ENCODE results near the gene RIOK2. TPM values are rescaled to one million over a fixed set of nuclear protein-coding genes. Genes with fewer than 3 reads are reported as not detected.

Gene RIOK2
- total RNA-seq, 1 experiment from 2014 or later: 45.7 TPM

DNA sequence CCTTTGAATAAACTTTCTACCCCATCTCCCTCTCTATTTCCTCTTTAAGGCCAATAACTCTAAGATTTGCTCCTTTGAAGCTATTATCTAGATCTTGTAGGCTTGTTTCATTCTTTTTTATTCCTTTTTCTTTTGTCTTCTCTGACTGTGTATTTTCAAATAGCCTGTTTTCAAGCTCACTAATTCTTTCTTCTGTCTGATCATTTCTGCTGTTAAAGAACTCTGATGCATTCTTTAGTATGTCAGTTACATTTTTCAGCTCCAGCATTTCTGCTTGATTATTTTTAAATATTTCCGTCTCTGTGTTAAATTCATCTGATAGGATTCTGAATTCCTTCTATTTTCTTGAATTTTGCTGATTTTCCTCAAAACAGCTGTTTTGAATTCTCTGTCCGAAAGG lies 25.4 kb downstream of the RIOK2 start:
- POLR2A ChIA-PET: interaction anchor here (0.7 to 1.7 kb wide), 3 partner anchors 11 to 1695 kb away, joined by 3 to 5 read pairs (median 4); no protein-coding TSS in a partner anchor
- CTCF ChIA-PET: interaction anchor here (0.6 to 2.7 kb wide), 4 partner anchors 11 to 1611 kb away, joined by 3 to 13 read pairs (median 4); no protein-coding TSS in a partner anchor
- DNase-seq (ENCODE audit: unreplicated experiment): no peak
- Mint-ChIP-seq H3K4me1 (ENCODE audit: insufficient read depth, unreplicated experiment) (no peaks in the 10 kb centered on the region), H3K9me3 (ENCODE audit: unreplicated experiment) (peaks cover 33% of the 10 kb centered on the region), H3K27ac (ENCODE audit: low read depth, unreplicated experiment) (no peak overlapping the region), H3K4me3 (ENCODE audit: unreplicated experiment) (no peak overlapping the region), H3K27me3 (ENCODE audit: insufficient read depth, unreplicated experiment) (peaks cover 28% of the 10 kb centered on the region), H3K36me3 (ENCODE audit: insufficient read depth, unreplicated experiment) (peaks cover 33% of the 10 kb centered on the region)
- no TSS peak for BruUV-seq (replicated peaks)
- intact Hi-C loops (cut with micrococcal nuclease): no loop called here
- no peak for TF ChIP-seq CTCF (IDR thresholded peaks at IDR 0.05; ENCODE audit: unreplicated experiment)

DNA sequence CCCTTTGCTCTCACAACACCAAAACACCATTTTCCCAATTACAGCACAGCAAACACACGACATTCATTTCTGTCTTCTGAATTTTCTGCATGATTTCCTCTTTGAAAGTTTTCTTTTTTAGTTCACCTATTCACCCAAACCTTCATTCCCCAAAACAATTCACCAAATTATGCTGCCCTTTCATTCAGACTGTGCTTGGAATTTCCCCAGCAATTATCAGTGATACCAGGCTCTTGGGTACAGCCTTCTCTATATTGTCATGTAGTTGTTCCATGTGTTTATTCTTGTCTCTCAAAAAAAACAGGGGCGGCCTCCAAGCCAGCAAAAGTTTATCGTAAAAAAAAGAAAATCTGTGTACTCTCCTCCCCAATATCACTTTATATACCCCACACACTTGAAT lies 31.7 kb downstream of the RIOK2 start:
- Mint-ChIP-seq H3K4me1 (ENCODE audit: insufficient read depth, unreplicated experiment) (no peaks in the 10 kb centered on the region), H3K27me3 (ENCODE audit: insufficient read depth, unreplicated experiment) (peaks cover 10% of the 10 kb centered on the region), H3K4me3 (ENCODE audit: unreplicated experiment) (no peak overlapping the region), H3K9me3 (ENCODE audit: unreplicated experiment) (peaks cover 12% of the 10 kb centered on the region), H3K36me3 (ENCODE audit: insufficient read depth, unreplicated experiment) (no peaks in the 10 kb centered on the region), H3K27ac (ENCODE audit: low read depth, unreplicated experiment) (no peak overlapping the region)
- CTCF ChIA-PET: interaction anchor here (0.6 kb wide), 2 partner anchors 56 to 251 kb away, joined by 3 read pairs; no protein-coding TSS in a partner anchor
- DNase-seq (ENCODE audit: unreplicated experiment): no peak
- no TSS peak for BruUV-seq (replicated peaks)
- POLR2A ChIA-PET: interaction anchor here (0.6 to 0.7 kb wide), 2 partner anchors 9 to 245 kb away, joined by 3 to 4 read pairs; no protein-coding TSS in a partner anchor
- no peak for TF ChIP-seq CTCF (IDR thresholded peaks at IDR 0.05; ENCODE audit: unreplicated experiment)
- intact Hi-C loops (cut with micrococcal nuclease): no loop called here

DNA sequence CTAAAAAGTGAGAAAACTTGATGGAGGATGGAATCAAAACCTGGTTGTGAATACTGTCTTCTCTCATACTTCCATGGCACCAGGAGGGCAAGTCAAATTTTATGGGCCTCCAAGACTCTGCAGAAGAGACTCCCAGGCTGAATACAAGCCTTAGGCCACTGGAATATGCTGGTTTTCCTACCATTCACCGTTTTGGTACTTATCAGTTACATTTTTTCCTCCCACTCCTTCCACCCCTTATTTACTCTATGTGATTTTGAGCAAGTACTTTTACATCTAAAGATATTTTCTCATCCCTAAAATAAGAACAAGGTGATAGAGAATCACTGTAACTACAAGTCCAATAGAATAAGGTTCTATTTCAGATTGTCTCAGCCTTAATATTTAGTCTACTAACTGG lies 32.6 kb downstream of the RIOK2 start:
- TF ChIP-seq CTCF (IDR thresholded peaks at IDR 0.05; ENCODE audit: unreplicated experiment): no peak
- ChIA-PET CTCF (interaction anchor here (0.6 to 1.1 kb wide), 3 partner anchors 8 to 282 kb away, joined by 4 to 7 read pairs (median 5); no protein-coding TSS in a partner anchor), POLR2A (no interaction called here)
- BruUV-seq (replicated peaks): no TSS peak
- H3K27ac Mint-ChIP-seq (ENCODE audit: low read depth, unreplicated experiment): no peak overlapping the region
- H3K4me3 Mint-ChIP-seq (ENCODE audit: unreplicated experiment): no peak overlapping the region
- H3K9me3 Mint-ChIP-seq (ENCODE audit: unreplicated experiment): peaks cover 3% of the 10 kb centered on the region
- no peaks in the 10 kb centered on the region for H3K4me1 Mint-ChIP-seq (ENCODE audit: insufficient read depth, unreplicated experiment)
- H3K36me3 Mint-ChIP-seq (ENCODE audit: insufficient read depth, unreplicated experiment): no peaks in the 10 kb centered on the region
- peaks cover under 1% of the 10 kb centered on the region for H3K27me3 Mint-ChIP-seq (ENCODE audit: insufficient read depth, unreplicated experiment)
- no peak for DNase-seq (ENCODE audit: unreplicated experiment)
- intact Hi-C loops (cut with micrococcal nuclease): no loop called here

- ChIA-PET POLR2A (interaction anchor here (0.6 kb wide), 1 partner anchor 100 kb away, joined by 3 read pairs; no protein-coding TSS in a partner anchor), CTCF (interaction anchor here (1.0 to 1.5 kb wide), 4 partner anchors 9 to 281 kb away, joined by 4 to 7 read pairs (median 6); no protein-coding TSS in a partner anchor)
- Mint-ChIP-seq H3K4me3 (ENCODE audit: unreplicated experiment) (no peak overlapping the region), H3K27ac (ENCODE audit: low read depth, unreplicated experiment) (no peak overlapping the region), H3K27me3 (ENCODE audit: insufficient read depth, unreplicated experiment) (no peaks in the 10 kb centered on the region), H3K4me1 (ENCODE audit: insufficient read depth, unreplicated experiment) (no peaks in the 10 kb centered on the region), H3K36me3 (ENCODE audit: insufficient read depth, unreplicated experiment) (no peaks in the 10 kb centered on the region), H3K9me3 (ENCODE audit: unreplicated experiment) (no peaks in the 10 kb centered on the region)
- intact Hi-C loops (cut with micrococcal nuclease): no loop called here
- TF ChIP-seq CTCF (IDR thresholded peaks at IDR 0.05; ENCODE audit: unreplicated experiment): no peak
- no TSS peak for BruUV-seq (replicated peaks)
- DNase-seq (ENCODE audit: unreplicated experiment): no peak
These were observed 33.3 kb downstream of the RIOK2 start for GRCh38 chr5:97149709-97150108.

All from MCF 10A (cell line).